ENCODE measurements around the gene ANKRD49.

Gene ANKRD49

DNA sequence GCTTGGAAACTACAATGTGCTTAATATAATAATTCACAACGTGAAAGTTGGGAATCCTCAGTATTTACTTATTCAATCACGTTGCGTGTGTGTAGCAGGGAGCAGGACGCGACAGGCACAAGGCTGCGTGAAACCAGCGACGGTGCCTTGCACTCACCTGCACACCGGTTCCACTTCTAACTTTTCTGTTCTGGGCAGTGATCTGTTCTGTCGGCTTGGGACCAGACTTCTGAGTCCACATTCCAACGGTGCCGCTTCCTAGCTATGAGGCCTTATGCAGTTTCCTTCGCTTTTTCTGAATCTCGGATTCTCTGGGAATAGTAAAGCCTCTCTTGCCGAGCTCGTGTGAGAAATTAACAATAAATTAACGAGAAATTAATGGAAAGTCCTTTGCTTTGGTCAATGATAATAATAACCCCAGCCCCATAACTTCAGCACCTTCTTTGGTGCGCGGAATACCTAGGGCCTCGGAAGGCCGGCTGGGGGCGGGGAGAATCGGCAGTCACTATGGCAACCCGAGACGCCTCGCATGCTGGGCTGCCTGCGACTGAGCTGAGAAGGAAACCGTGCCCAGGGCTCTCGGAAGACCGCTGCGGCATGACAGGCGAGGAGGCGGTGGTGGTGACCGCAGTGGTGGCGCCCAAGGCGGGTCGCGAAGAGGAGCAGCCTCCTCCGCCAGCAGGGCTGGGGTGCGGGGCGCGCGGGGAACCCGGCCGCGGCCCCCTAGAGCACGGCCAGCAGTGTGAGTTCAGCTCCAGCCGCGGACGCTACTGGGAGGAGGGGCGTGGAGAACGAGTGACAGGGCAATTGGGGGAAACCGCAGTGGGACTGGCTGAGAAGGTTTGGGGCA is 18.4 kb downstream of the ANKRD49 start, which contains the start of gene C11orf97:
Gene C11orf97, plus strand, starts transcription at position 530 of the 850 bp plus-strand sequence. Its CDS starts 68 bp downstream, at position 598.
- DNase-seq, result peak; percentile 66

DNA sequence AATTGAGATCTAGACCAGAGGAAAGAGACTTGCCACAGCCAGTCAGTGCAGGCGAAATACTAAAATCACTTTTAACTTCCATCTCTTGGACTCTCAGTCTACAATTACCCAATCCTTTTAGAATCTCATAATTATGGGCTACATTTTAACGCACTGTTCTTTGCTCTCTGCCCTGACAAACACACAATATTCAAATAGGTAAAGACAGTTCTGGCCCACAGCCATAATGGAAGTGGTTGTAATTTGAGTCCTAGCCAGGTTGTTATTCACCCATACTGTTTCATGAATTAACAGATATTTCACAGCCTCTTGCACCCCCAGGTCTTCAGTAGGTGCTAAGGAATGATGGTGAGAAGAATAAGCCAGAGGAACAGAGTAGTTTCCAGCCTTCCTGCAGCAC is 19.3 kb downstream of the ANKRD49 start:
- DNase-seq, result no peak

DNA sequence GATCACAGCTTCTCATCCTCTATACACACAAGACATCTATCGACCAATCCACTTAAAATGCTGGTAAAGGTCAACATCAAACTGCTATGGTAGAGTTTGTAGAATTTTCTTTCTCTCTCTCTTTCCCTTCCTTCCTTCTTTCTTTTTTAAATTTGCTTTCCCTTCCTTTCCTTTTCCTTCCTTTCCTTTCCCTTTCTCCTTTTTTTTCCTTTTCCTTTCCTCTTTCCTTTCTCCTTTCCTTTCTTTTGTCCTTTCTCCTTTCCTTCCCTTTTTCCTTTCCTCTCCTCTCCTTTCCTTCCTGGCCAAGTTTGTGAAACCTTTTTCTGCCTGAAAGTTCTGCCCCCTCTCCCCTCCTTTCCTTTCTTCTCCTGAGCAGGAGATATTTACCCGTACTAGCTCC is 21.6 kb downstream of the ANKRD49 start:
- DNase-seq, result no peak

DNA sequence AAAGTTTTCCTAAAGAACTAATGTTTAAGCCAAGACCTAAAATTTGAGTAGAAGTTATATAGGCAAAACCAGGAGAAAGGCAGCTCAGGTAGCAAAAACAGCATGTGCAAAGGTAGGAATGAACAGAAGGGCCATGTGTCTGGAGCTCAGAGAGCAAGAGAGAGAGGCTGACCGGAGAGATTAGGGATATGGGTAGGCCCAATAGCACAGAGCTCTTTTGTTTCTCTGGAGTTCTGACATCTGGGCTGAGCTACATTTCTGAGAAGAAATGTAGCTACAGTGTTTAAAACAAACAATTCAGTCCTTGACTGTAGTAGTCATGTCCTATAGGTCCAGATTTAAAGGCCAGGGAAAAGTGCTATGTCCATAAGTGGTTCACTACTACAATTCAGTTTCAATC is 22.9 kb downstream of the ANKRD49 start:
- DNase-seq, result no peak

- DNase-seq, result no peak
Measured at GRCh38 chr11:94518300-94518699, 24.5 kb downstream of the ANKRD49 start.

DNA sequence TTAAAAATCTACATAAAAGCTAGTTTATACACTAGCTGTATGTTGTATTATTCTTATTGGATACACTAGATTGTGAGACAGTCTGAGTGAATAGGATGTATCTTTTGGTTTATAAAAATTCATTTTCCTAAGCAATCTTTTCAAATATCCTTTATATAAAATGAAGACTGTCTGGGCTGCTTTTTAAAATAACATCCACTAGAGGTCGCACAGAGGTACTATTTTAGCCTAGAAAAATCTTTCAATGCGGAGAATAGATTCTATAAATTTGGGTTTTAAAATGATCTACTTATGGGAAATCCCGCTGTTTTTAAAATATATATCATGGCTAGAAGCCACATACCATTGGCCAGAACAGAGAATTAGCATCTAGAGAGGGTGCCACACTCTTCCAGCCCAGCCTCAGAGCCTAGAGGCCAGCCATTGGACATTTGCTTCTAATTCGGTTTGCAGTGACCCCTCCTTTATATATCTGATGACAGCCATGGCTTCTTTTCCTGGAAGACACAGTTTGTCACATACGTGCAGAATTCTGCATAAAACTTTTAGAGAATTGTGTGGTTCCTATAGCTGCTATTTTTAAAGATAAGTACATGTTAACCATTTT is 25.8 kb downstream of the ANKRD49 start:
- no peak for DNase-seq

- no peak for DNase-seq
Measured at GRCh38 chr11:94521684-94522083, 27.9 kb downstream of the ANKRD49 start.

DNA sequence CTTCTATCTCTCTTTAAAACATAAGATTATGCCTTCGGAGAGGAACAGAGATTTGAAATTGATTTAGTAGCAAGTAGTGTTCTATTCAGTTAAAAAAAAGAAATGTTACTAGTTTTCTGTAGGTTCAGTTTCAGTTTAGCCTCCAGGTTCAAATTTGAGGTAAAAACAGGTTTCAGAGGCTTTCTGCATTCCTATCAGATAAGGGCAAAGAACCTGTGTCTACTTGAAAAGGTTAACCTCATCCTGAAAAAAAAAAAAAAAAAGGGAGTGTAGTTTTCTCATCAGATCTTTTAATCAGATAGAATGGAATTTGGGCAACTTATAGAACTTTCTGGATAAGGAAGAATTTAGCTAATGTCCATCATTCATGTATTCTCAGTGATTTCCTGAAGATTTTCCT is 30.6 kb downstream of the ANKRD49 start:
- no peak for DNase-seq

GRCh38 chr11:94525546-94526324 is 32.0 kb downstream of the ANKRD49 start:
- no peak for DNase-seq

- DNase-seq, result no peak
Measured at GRCh38 chr11:94526645-94527438, 33.1 kb downstream of the ANKRD49 start.

GRCh38 chr11:94528551-94528950 is 34.8 kb downstream of the ANKRD49 start:
- no peak for DNase-seq

- no peak for DNase-seq
Measured at GRCh38 chr11:94532211-94532610, 38.4 kb downstream of the ANKRD49 start.

DNA sequence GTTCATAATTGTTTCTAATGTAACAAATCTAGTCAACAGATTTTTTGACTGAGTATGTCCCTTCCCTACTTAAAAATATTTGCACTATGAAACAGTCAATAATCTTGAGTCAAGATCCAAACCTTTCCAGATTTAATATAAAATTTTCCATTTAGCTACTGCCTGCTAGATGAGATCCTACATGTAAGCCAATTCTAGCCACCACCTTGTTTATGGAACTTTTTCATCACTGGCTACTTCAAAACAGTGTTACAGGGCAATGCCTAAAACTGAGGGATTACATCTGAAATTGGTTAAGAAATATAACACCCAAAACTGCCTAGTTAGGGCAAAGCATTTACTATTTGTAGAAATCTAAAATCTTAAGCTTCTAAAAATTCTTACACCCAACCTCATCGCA is 39.4 kb downstream of the ANKRD49 start:
- no peak for DNase-seq

DNA sequence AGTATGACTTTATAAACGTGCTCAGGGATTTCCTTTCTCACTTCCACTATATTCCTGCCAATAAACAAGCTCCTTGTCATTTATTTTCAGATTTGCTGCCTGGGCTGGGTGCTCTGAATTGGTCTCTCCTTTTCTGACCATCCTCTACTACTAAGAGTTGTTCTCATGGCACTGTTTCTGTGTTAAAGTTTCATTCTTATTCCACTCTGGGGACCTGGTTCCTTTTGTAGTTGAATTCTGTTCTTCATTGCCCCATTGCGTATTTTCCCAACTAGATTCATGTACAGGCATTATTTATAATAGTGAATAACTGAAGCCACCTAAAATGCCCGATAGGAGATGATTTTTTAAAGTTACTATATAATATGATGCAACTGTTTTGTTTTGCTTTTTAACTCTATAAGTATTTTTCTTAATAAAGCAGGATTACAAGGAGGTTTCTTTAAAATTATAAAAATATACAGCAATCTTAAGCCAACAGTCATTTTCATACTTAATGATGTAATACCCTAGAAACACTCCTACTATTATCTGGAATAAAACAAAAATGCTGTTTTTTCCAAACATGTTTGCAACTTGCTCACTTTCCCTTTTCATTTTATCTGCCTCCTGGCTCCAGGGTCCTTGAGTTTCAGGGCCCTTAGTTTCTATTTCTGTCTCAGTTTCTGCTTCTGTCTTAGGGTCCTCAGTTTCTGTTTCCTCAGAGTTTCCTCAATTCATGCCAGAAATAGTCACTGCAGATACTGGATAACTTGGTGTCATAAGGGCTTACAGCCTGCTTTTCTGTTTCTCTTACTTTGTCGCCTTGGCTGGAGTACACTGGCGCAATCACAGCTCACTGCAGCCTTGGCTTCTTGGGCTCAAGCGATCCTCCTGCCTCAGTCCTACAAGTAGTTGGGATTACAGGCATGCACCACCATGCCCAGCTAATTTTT is 40.2 kb downstream of the ANKRD49 start:
- no peak for DNase-seq

DNA sequence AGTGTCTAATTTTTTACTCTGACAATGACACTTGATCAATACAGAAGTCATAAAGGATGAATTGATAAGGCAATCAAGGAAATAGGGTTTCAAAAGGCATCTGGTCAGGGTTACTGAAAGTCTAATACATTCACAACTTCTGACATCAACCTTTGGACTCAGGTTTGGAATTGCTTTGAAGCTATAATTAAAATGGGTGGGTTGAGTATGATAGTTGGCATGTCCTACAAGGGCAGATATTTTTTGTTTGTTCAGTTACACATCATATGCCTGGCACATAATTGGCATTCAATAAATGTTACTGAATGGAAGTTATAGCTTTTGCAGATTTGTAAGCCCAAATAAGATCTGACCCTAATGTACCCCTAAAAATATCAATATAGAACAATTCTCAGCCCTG is 42.6 kb downstream of the ANKRD49 start:
- no peak for DNase-seq

DNA sequence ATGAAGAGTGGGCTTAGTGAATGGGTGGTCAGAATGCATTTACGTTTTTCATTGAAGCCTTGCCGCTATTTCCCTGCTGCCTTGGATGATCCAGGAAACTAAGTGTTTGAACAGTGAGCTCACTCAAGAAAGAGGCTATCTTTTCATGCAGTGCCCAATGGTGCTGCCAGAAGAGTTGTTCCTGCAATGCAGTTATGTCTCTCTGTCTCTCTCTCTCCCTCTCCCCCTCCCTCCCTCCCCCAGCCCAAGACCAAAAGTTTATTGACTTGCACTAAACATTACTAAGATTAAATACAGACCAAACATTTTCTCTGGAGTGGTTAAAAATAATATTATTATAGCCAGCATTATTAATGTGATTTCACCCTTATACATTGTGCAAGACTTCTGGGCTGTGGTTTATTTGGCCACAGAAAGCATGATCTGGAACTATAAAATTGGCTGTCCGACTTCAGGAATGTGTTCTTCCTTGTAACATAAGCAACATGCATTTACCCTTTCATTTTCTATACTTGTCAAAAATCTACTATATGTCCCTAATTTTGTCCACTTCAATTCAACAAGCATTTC is 43.3 kb downstream of the ANKRD49 start:
- no peak for DNase-seq

DNA sequence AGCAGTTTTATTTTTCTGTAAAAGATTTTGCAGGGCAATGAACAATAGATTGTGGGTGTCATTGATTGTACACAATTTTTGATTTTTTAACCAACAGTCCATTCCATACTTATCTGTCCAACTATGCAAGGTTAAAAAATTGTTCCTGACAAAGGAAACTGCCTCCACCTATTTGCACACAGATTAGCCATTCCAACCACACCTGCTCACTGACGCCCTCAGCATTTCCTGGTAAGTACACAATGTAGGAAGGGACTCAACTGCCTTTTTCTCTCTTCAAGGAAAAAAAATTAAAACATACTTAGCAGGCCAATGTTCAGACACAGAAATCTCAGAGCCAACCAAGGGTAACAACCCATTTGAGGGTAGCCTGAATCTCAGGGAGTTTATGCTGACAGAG is 45.6 kb downstream of the ANKRD49 start:
- no peak for DNase-seq

DNA sequence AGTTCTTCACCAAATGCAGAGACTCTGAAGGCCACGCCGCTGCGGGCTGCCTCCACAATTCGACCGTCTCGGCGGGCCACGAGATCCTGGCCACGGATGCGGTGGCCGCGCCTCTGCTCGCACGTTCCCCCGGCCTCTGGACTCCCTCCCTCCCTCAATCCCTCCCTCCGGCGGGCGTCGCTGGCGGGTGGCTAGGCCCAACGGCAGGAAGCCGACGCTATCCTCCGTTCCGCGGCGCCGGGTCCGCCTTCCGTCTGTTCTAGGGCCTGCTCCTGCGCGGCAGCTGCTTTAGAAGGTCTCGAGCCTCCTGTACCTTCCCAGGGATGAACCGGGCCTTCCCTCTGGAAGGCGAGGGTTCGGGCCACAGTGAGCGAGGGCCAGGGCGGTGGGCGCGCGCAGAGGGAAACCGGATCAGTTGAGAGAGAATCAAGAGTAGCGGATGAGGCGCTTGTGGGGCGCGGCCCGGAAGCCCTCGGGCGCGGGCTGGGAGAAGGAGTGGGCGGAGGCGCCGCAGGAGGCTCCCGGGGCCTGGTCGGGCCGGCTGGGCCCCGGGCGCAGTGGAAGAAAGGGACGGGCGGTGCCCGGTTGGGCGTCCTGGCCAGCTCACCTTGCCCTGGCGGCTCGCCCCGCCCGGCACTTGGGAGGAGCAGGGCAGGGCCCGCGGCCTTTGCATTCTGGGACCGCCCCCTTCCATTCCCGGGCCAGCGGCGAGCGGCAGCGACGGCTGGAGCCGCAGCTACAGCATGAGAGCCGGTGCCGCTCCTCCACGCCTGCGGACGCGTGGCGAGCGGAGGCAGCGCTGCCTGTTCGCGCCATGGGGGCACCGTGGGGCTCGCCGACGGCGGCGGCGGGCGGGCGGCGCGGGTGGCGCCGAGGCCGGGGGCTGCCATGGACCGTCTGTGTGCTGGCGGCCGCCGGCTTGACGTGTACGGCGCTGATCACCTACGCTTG is 50.2 kb downstream of the ANKRD49 start, which contains the start of gene FUT4:
Gene FUT4, plus strand, starts transcription at position 227 of the 951 bp plus-strand sequence. Its CDS starts 213 bp downstream, at position 440.
- peak; percentile 71 for DNase-seq

DNA sequence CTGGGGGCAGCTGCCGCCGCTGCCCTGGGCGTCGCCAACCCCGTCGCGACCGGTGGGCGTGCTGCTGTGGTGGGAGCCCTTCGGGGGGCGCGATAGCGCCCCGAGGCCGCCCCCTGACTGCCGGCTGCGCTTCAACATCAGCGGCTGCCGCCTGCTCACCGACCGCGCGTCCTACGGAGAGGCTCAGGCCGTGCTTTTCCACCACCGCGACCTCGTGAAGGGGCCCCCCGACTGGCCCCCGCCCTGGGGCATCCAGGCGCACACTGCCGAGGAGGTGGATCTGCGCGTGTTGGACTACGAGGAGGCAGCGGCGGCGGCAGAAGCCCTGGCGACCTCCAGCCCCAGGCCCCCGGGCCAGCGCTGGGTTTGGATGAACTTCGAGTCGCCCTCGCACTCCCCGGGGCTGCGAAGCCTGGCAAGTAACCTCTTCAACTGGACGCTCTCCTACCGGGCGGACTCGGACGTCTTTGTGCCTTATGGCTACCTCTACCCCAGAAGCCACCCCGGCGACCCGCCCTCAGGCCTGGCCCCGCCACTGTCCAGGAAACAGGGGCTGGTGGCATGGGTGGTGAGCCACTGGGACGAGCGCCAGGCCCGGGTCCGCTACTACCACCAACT is 51.0 kb downstream of the ANKRD49 start:
- DNase-seq, result no peak

Measured in CD4-positive, alpha-beta T cell treated with Interleukin-15 for 1 hour (primary cell).